ENCODE data around the gene KHDC4.

Gene KHDC4

GRCh38 chr1:155979597-155980343, 45.6 kb upstream of the KHDC4 start:
- H3K4me3 Mint-ChIP-seq = peak overlapping the region; percentile 92 to 95 (median 95)
- TF ChIP-seq CTCF (IDR thresholded peaks at IDR 0.05; ENCODE audit: unreplicated experiment in 3 of 3) = no peak

GRCh38 chr1:155978973-155979429, 44.8 kb upstream of the KHDC4 start:
- H3K27ac Mint-ChIP-seq = peak overlapping the region; percentile 95 to 96 (median 96)
- H3K27me3 Mint-ChIP-seq (ENCODE audit: low read depth) = peaks cover 4% of the 10 kb centered on the region
- TF ChIP-seq CTCF (IDR thresholded peaks at IDR 0.05; ENCODE audit: unreplicated experiment in 3 of 3) = no peak
- H3K9me3 Mint-ChIP-seq = no peaks in the 10 kb centered on the region
- H3K4me1 Mint-ChIP-seq = peaks cover 79% of the 10 kb centered on the region
- no peaks in the 10 kb centered on the region for H3K36me3 Mint-ChIP-seq (ENCODE audit: low read depth)
- H3K4me3 Mint-ChIP-seq = peak overlapping the region; percentile 92 to 95 (median 95)

More at GRCh38 chr1:155979597-155980343, 45.6 kb upstream of the KHDC4 start:
- Mint-ChIP-seq H3K9me3 (no peaks in the 10 kb centered on the region), H3K36me3 (ENCODE audit: low read depth) (no peaks in the 10 kb centered on the region), H3K4me1 (peaks cover 78% of the 10 kb centered on the region), H3K27ac (peak overlapping the region; percentile 95 to 96 (median 96)), H3K27me3 (ENCODE audit: low read depth) (peaks cover 4% of the 10 kb centered on the region)

- peak within 1 kb of the TSS; percentile 95 to 97 (median 96) for H3K27ac Mint-ChIP-seq
- peak in 2 of 3 experiments; percentile 18 to 37 for TF ChIP-seq CTCF (IDR thresholded peaks at IDR 0.05; ENCODE audit: unreplicated experiment in 3 of 3)
- peak within 1 kb of the TSS; percentile 92 to 95 (median 95) for H3K4me3 Mint-ChIP-seq
- H3K9me3 Mint-ChIP-seq = no peaks in the 10 kb centered on the region
- H3K36me3 Mint-ChIP-seq (ENCODE audit: low read depth) = no peaks in the 10 kb centered on the region
- peaks cover 4% of the 10 kb centered on the region for H3K27me3 Mint-ChIP-seq (ENCODE audit: low read depth)
- peaks cover 75% of the 10 kb centered on the region for H3K4me1 Mint-ChIP-seq
These were observed 44.2 kb upstream of the KHDC4 start, which contains the start of gene ARHGEF2 for GRCh38 chr1:155978325-155978972. Gene ARHGEF2, minus strand, starts transcription at chr1:155978547. Its CDS starts 120 bp downstream, at chr1:155978427.

DNA sequence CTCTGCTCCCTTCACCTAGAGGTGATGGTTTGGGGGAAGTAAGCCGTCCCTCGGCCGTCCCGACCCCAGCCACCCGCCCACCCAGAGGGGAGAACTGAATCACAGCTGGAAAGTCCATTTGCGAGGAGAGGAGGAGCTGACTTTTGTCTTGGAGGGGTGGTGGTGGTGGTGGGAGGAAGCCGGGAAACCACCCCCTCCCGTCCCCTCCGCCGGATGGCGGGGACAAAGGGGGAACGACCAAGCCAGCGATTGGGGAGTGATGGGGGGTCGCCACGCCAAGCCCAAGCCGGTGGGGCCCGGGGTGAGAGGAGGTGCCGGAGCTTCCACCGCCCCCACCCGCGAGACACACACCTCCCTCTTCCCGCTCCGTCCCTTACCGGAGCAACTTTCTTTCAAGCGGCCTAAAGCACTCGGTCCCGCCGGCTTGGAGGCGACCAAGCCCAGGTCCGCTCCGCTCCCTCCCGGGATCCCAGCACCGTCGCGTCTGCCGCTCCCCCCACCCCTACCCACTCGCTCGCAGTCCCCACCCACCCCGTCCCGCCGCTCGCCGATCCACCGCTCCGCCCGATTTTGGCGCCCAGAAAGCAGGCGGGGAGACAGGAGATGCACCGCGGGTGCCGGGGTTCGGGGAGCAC, 43.6 kb upstream of the KHDC4 start:
- no peaks in the 10 kb centered on the region for H3K9me3 Mint-ChIP-seq
- no peaks in the 10 kb centered on the region for H3K27me3 Mint-ChIP-seq (ENCODE audit: low read depth)
- peak overlapping the region; percentile 92 to 95 (median 95) for H3K4me3 Mint-ChIP-seq
- H3K36me3 Mint-ChIP-seq (ENCODE audit: low read depth) = no peaks in the 10 kb centered on the region
- peak overlapping the region; percentile 95 to 97 (median 96) for H3K27ac Mint-ChIP-seq
- H3K4me1 Mint-ChIP-seq = peaks cover 75% of the 10 kb centered on the region
- TF ChIP-seq CTCF (IDR thresholded peaks at IDR 0.05; ENCODE audit: unreplicated experiment in 3 of 3) = no peak

- Mint-ChIP-seq H3K36me3 (ENCODE audit: low read depth) (no peaks in the 10 kb centered on the region), H3K4me3 (peak overlapping the region; percentile 92 to 95 (median 95)), H3K4me1 (peaks cover 75% of the 10 kb centered on the region), H3K9me3 (no peaks in the 10 kb centered on the region), H3K27me3 (ENCODE audit: low read depth) (no peaks in the 10 kb centered on the region), H3K27ac (peak overlapping the region; percentile 95 to 97 (median 96))
- no peak for TF ChIP-seq CTCF (IDR thresholded peaks at IDR 0.05; ENCODE audit: unreplicated experiment in 3 of 3)
These were observed 42.9 kb upstream of the KHDC4 start for GRCh38 chr1:155976913-155977689.

Measured in nephron (organoid).